TTC549 (cell line): Measurements from ENCODE around the gene FBXO24.

Source experiments
- FAIRE-seq: peaks from 2 replicates; lab custom pipeline; 2012; peaks lifted over from hg19 to GRCh38; lab: Jason Lieb, UNC

FBXO24 gene

GRCh38 chr7:100575206-100575631, 10.9 kb upstream of the FBXO24 start:
- FAIRE-seq: no peak

- FAIRE-seq: no peak
These were observed 10.3 kb upstream of the FBXO24 start for GRCh38 chr7:100575746-100576383.

- FAIRE-seq: no peak
These were observed 9.6 kb upstream of the FBXO24 start for GRCh38 chr7:100576384-100576993.

- FAIRE-seq: no peak
These were observed 9.0 kb upstream of the FBXO24 start for GRCh38 chr7:100577103-100577502.

- FAIRE-seq: no peak
These were observed 8.6 kb upstream of the FBXO24 start for GRCh38 chr7:100577507-100577906.

GRCh38 chr7:100578246-100579183, 7.6 kb upstream of the FBXO24 start:
- no peak for FAIRE-seq

- no peak for FAIRE-seq
These were observed 5.5 kb upstream of the FBXO24 start for GRCh38 chr7:100580466-100581283.

GRCh38 chr7:100582041-100582579, 4.0 kb upstream of the FBXO24 start:
- FAIRE-seq: no peak

GRCh38 chr7:100582650-100583049, 3.5 kb upstream of the FBXO24 start:
- no peak for FAIRE-seq

GRCh38 chr7:100583132-100584053, 2.7 kb upstream of the FBXO24 start:
- no peak for FAIRE-seq

- no peak for FAIRE-seq
These were observed 2.0 kb upstream of the FBXO24 start for GRCh38 chr7:100584054-100584682.

GRCh38 chr7:100584683-100585510, 1.2 kb upstream of the FBXO24 start:
- no peak for FAIRE-seq

- no peak for FAIRE-seq
These were observed 440 bp upstream of the FBXO24 start, which contains the start of gene LRCH4 for GRCh38 chr7:100585511-100586265. TSS of gene LRCH4 (minus strand) at chr7:100586129. CDS start at chr7:100586100, 29 bp downstream.

GRCh38 chr7:100588438-100588837, 2.3 kb downstream of the FBXO24 start:
- no peak for FAIRE-seq

- FAIRE-seq: no peak
These were observed 3.3 kb downstream of the FBXO24 start for GRCh38 chr7:100589341-100589947.

- FAIRE-seq: no peak
These were observed 4.1 kb downstream of the FBXO24 start for GRCh38 chr7:100590077-100590737.

- no peak for FAIRE-seq
These were observed 5.5 kb downstream of the FBXO24 start for GRCh38 chr7:100591596-100591995.

GRCh38 chr7:100595188-100595587, 9.1 kb downstream of the FBXO24 start:
- FAIRE-seq: no peak
